Cerebellar nuclear complex (tissue), 1 donor: ENCODE data around the gene PLVAP.

Source experiments
- DNase-seq, 2 experiments: peaks; one replicate each; lab custom pipeline; 2025; lab: John Stamatoyannopoulos, UW

Gene PLVAP

DNA sequence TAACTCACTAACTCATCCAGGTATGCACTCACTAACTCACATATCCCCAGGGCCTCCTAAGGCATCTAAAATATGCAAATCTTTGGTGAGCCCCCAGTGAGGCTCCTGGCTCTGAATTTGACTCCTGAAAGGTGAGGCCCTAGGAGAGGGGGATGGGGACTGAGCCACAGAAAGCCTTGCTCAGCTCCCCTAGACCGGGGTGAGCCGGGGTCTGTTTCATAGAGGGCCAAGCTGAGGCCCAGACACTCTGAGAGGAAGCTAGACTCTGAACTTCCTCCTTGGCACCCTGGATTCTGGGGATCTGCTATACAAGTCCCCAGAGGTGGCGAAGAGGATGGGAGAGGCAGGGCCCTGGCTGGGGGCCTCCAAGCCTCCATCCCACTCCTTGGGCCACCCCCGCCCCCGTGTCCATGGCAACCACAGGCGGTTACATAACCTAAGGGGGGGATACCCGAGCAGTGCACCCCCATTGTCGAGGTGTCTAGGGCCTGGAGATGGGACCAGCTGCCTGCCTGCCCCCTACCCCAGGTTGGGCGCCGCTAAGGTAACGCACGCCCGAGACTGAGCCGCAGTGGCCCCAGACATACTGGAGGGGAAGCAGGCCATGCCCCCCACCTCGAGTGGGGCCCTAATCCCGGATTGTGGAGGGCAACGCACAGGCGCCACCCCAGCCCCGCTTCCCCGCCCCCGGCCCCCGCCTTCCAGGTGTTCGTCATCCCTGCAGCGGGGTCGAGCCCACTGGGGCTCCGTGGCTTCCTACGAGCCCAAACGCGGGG, 74.6 kb downstream of the PLVAP start:
- DNase-seq: no peak
